ENCODE measurements around the gene ANKRD13A. TPM values are rescaled to one million over a fixed set of nuclear protein-coding genes. Genes with fewer than 3 reads are reported as not detected.
A peak's percentile ranks its signal among the peaks of the same experiment; 100 is the strongest.

Gene ANKRD13A
- total and polyA plus RNA-seq, 2 of the 13 experiments (the other 11 are each of a cell fraction or from before 2014, with no cell fraction given): 34.1 to 41.6 TPM

DNA sequence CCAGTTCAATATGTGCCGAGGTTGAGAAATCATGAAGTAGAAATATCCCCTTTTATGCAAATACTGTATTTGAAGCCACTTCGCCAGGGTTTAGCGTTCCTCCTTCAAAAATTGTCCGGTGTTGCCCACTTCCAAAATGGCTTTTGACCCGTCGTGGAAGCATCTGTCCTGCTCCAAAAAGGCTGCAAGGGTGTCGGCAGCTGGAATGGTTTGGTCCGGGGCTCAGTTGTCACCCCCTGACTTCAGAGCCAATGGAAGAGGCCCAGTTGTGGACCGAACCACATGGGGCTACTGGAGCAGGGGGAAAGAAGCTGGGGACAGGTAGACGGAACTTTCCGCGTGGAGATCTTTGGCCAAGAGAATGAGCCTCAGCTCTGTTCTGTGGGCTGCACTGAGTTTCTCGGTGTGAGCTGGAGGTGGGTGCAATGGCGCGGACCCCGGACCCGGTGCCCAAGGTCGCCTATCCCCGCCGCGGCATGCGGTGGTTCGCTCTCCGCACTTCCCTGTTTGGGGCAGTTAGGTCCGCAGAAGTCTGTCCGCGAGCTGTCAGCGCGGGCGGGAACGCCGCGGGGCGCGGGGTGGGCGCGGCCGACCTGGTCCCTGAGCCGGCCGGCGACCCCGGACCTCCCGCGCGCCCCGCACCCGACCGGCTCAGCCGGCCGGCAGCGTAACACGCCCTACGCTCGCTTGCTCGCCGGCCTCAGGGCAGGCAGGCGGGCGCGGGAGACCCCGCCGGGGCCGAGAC is at the start of gene ANKRD13A (continued):
- TF ChIP-seq, protein P1, sequence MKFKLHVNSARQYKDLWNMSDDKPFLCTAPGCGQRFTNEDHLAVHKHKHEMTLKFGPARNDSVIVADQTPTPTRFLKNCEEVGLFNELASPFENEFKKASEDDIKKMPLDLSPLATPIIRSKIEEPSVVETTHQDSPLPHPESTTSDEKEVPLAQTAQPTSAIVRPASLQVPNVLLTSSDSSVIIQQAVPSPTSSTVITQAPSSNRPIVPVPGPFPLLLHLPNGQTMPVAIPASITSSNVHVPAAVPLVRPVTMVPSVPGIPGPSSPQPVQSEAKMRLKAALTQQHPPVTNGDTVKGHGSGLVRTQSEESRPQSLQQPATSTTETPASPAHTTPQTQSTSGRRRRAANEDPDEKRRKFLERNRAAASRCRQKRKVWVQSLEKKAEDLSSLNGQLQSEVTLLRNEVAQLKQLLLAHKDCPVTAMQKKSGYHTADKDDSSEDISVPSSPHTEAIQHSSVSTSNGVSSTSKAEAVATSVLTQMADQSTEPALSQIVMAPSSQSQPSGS (CRISPR knock-in tag; IDR thresholded peaks at IDR 0.05): peak; percentile 58; the same call in 1 of the 2 replicates
- TF ChIP-seq, protein P2, sequence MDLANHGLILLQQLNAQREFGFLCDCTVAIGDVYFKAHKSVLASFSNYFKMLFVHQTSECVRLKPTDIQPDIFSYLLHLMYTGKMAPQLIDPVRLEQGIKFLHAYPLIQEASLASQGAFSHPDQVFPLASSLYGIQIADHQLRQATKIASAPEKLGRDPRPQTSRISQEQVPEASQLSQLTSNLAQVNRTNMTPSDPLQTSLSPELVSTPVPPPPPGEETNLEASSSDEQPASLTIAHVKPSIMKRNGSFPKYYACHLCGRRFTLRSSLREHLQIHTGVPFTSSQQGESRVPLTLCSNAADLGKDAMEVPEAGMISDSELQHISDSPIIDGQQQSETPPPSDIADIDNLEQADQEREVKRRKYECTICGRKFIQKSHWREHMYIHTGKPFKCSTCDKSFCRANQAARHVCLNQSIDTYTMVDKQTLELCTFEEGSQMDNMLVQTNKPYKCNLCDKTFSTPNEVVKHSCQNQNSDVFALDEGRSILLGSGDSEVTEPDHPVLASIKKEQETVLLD (CRISPR knock-in tag; IDR thresholded peaks at IDR 0.05; ENCODE audit: low read depth): no peak
- TF ChIP-seq CHD2 (IDR thresholded peaks at IDR 0.05; ENCODE audit: low read depth, low read length) (no peak), GABPB1 (CRISPR knock-in tag; IDR thresholded peaks at IDR 0.05) (peak; percentile 74), ZNF598 (CRISPR knock-in tag; IDR thresholded peaks at IDR 0.05; ENCODE audit: borderline replicate concordance) (no peak), ELF4 (CRISPR knock-in tag; IDR thresholded peaks at IDR 0.05; ENCODE audit: borderline replicate concordance) (no peak), ZSCAN20 (CRISPR knock-in tag; IDR thresholded peaks at IDR 0.05; ENCODE audit: borderline replicate concordance) (0 out of 2 replicates have a peak, but pooled peaks have one; percentile 36), KAT7 (CRISPR knock-in tag; IDR thresholded peaks at IDR 0.05; ENCODE audit: borderline replicate concordance) (0 out of 2 replicates have a peak, but pooled peaks have one; percentile 64), ZNF850 (CRISPR knock-in tag; conservative IDR thresholded peaks at IDR 0.05) (no peak), SYNCRIP (IDR thresholded peaks at IDR 0.05; ENCODE audit: insufficient read depth, low read depth, low read length) (no peak)
- TF ChIP-seq, protein P3, sequence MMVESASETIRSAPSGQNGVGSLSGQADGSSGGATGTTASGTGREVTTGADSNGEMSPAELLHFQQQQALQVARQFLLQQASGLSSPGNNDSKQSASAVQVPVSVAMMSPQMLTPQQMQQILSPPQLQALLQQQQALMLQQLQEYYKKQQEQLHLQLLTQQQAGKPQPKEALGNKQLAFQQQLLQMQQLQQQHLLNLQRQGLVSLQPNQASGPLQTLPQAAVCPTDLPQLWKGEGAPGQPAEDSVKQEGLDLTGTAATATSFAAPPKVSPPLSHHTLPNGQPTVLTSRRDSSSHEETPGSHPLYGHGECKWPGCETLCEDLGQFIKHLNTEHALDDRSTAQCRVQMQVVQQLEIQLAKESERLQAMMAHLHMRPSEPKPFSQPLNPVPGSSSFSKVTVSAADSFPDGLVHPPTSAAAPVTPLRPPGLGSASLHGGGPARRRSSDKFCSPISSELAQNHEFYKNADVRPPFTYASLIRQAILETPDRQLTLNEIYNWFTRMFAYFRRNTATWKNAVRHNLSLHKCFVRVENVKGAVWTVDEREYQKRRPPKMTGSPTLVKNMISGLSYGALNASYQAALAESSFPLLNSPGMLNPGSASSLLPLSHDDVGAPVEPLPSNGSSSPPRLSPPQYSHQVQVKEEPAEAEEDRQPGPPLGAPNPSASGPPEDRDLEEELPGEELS (CRISPR knock-in tag; IDR thresholded peaks at IDR 0.05): peak; percentile 56; the same call in 1 of the 2 replicates
- TF ChIP-seq, protein P4, sequence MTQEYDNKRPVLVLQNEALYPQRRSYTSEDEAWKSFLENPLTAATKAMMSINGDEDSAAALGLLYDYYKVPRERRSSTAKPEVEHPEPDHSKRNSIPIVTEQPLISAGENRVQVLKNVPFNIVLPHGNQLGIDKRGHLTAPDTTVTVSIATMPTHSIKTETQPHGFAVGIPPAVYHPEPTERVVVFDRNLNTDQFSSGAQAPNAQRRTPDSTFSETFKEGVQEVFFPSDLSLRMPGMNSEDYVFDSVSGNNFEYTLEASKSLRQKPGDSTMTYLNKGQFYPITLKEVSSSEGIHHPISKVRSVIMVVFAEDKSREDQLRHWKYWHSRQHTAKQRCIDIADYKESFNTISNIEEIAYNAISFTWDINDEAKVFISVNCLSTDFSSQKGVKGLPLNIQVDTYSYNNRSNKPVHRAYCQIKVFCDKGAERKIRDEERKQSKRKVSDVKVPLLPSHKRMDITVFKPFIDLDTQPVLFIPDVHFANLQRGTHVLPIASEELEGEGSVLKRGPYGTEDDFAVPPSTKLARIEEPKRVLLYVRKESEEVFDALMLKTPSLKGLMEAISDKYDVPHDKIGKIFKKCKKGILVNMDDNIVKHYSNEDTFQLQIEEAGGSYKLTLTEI (CRISPR knock-in tag; conservative IDR thresholded peaks at IDR 0.05): no peak
- TF ChIP-seq, protein P5, sequence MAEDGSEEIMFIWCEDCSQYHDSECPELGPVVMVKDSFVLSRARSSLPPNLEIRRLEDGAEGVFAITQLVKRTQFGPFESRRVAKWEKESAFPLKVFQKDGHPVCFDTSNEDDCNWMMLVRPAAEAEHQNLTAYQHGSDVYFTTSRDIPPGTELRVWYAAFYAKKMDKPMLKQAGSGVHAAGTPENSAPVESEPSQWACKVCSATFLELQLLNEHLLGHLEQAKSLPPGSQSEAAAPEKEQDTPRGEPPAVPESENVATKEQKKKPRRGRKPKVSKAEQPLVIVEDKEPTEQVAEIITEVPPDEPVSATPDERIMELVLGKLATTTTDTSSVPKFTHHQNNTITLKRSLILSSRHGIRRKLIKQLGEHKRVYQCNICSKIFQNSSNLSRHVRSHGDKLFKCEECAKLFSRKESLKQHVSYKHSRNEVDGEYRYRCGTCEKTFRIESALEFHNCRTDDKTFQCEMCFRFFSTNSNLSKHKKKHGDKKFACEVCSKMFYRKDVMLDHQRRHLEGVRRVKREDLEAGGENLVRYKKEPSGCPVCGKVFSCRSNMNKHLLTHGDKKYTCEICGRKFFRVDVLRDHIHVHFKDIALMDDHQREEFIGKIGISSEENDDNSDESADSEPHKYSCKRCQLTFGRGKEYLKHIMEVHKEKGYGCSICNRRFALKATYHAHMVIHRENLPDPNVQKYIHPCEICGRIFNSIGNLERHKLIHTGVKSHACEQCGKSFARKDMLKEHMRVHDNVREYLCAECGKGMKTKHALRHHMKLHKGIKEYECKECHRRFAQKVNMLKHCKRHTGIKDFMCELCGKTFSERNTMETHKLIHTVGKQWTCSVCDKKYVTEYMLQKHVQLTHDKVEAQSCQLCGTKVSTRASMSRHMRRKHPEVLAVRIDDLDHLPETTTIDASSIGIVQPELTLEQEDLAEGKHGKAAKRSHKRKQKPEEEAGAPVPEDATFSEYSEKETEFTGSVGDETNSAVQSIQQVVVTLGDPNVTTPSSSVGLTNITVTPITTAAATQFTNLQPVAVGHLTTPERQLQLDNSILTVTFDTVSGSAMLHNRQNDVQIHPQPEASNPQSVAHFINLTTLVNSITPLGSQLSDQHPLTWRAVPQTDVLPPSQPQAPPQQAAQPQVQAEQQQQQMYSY (CRISPR knock-in tag; IDR thresholded peaks at IDR 0.05): peak; percentile 57
- TF ChIP-seq, protein P6, sequence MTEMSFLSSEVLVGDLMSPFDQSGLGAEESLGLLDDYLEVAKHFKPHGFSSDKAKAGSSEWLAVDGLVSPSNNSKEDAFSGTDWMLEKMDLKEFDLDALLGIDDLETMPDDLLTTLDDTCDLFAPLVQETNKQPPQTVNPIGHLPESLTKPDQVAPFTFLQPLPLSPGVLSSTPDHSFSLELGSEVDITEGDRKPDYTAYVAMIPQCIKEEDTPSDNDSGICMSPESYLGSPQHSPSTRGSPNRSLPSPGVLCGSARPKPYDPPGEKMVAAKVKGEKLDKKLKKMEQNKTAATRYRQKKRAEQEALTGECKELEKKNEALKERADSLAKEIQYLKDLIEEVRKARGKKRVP (CRISPR knock-in tag; IDR thresholded peaks at IDR 0.05): no peak

Data from HepG2 (cell line).